ENCODE measurements around the gene NLRC4. TPM values are rescaled to one million over a fixed set of nuclear protein-coding genes. Genes with fewer than 3 reads are reported as not detected.

NLRC4 gene
- total RNA-seq, 1 experiment from 2014 or later, result not detected

GRCh38 chr2:32272279-32272678 is 7.6 kb upstream of the NLRC4 start:
- Histone ChIP-seq H3K4me1 (ENCODE audit: insufficient read depth, low read length) (no peaks in the 10 kb centered on the region), H4K20me1 (ENCODE audit: control insufficient read depth, insufficient read depth, insufficient read length) (no peaks in the 10 kb centered on the region), H2BK12ac (ENCODE audit: insufficient read length, low read depth, low read length) (no peak overlapping the region), H3K23me2 (ENCODE audit: insufficient read length, low read depth, low read length, poor library complexity, severe bottlenecking) (no peaks in the 10 kb centered on the region), H2BK15ac (ENCODE audit: low read depth, low read length) (no peak overlapping the region), H3K4me2 (ENCODE audit: insufficient read depth, insufficient read length, low read length) (no peak overlapping the region), H4K91ac (ENCODE audit: insufficient read length, low read depth, low read length) (no peak overlapping the region), H3K9ac (ENCODE audit: extremely low read depth, insufficient read length, low read length) (no peak overlapping the region), H2BK5ac (ENCODE audit: insufficient read length, low read length) (no peak overlapping the region), H3K27me3 (ENCODE audit: insufficient read depth, low read length) (no peaks in the 10 kb centered on the region), H2AK5ac (ENCODE audit: insufficient read length, low read length) (no peak overlapping the region), H3K27ac (ENCODE audit: insufficient read length, low read depth, low read length) (no peak overlapping the region), H3T11ph (ENCODE audit: low read length) (no peak overlapping the region), H3K79me1 (ENCODE audit: insufficient read depth, low read depth, low read length, poor library complexity, severe bottlenecking) (no peaks in the 10 kb centered on the region), H3K9me3 (ENCODE audit: control insufficient read depth, low read depth, low read length) (no peaks in the 10 kb centered on the region), H3K79me2 (ENCODE audit: insufficient read depth, low read length) (no peaks in the 10 kb centered on the region), H3K18ac (ENCODE audit: insufficient read length, low read depth, low read length) (no peak overlapping the region), H2BK120ac (ENCODE audit: low read depth, low read length, poor library complexity, severe bottlenecking) (no peak overlapping the region), H3K4ac (ENCODE audit: low read depth, low read length) (no peak overlapping the region), H3K14ac (ENCODE audit: insufficient read depth, low read length) (no peak overlapping the region), H4K8ac (replicated peaks; ENCODE audit: insufficient read length, low read depth, low read length) (no peak overlapping the region), H3K23ac (ENCODE audit: insufficient read length, low read depth, low read length) (no peak overlapping the region), H3K56ac (ENCODE audit: insufficient read length, low read depth, low read length) (no peak overlapping the region), H4K5ac (ENCODE audit: insufficient read length, low read depth, low read length) (no peak overlapping the region), H2BK20ac (ENCODE audit: low read depth, low read length, poor library complexity, severe bottlenecking) (no peak overlapping the region), H2AFZ (ENCODE audit: low read length) (no peak overlapping the region)
- peaks cover 0 to 4% of the 10 kb centered on the region in 2 experiments; a peak in 2 of 4 replicates for H3K4me1 Mint-ChIP-seq
- no CpG with 5 or more reads among the region's 3 CpGs for WGBS (ENCODE audit: extremely low coverage, insufficient read length, low lambda C conversion rate)
- no peak overlapping the region for H3K27ac Mint-ChIP-seq
- no peaks in the 10 kb centered on the region; a peak in 1 of 7 replicates for H3K36me3 Mint-ChIP-seq (ENCODE audit: insufficient read depth in 1 of 3, low read depth in 3 of 3)
- H3K4me3 Mint-ChIP-seq, result no peak overlapping the region
- TF ChIP-seq, protein P1, sequence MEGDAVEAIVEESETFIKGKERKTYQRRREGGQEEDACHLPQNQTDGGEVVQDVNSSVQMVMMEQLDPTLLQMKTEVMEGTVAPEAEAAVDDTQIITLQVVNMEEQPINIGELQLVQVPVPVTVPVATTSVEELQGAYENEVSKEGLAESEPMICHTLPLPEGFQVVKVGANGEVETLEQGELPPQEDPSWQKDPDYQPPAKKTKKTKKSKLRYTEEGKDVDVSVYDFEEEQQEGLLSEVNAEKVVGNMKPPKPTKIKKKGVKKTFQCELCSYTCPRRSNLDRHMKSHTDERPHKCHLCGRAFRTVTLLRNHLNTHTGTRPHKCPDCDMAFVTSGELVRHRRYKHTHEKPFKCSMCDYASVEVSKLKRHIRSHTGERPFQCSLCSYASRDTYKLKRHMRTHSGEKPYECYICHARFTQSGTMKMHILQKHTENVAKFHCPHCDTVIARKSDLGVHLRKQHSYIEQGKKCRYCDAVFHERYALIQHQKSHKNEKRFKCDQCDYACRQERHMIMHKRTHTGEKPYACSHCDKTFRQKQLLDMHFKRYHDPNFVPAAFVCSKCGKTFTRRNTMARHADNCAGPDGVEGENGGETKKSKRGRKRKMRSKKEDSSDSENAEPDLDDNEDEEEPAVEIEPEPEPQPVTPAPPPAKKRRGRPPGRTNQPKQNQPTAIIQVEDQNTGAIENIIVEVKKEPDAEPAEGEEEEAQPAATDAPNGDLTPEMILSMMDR (conservative IDR thresholded peaks at IDR 0.05), result no peak
- no peaks in the 10 kb centered on the region for H3K9me3 Mint-ChIP-seq
- H3K27me3 Mint-ChIP-seq (ENCODE audit: low read depth), result peaks cover 31% of the 10 kb centered on the region
- DNase-seq, result no peak

Data from H9 (cell line).